ENCODE results near the gene SLC37A3.
A peak's percentile ranks its signal among the peaks of the same experiment; 100 is the strongest.

Gene SLC37A3, protein sequence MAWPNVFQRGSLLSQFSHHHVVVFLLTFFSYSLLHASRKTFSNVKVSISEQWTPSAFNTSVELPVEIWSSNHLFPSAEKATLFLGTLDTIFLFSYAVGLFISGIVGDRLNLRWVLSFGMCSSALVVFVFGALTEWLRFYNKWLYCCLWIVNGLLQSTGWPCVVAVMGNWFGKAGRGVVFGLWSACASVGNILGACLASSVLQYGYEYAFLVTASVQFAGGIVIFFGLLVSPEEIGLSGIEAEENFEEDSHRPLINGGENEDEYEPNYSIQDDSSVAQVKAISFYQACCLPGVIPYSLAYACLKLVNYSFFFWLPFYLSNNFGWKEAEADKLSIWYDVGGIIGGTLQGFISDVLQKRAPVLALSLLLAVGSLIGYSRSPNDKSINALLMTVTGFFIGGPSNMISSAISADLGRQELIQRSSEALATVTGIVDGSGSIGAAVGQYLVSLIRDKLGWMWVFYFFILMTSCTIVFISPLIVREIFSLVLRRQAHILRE

DNA sequence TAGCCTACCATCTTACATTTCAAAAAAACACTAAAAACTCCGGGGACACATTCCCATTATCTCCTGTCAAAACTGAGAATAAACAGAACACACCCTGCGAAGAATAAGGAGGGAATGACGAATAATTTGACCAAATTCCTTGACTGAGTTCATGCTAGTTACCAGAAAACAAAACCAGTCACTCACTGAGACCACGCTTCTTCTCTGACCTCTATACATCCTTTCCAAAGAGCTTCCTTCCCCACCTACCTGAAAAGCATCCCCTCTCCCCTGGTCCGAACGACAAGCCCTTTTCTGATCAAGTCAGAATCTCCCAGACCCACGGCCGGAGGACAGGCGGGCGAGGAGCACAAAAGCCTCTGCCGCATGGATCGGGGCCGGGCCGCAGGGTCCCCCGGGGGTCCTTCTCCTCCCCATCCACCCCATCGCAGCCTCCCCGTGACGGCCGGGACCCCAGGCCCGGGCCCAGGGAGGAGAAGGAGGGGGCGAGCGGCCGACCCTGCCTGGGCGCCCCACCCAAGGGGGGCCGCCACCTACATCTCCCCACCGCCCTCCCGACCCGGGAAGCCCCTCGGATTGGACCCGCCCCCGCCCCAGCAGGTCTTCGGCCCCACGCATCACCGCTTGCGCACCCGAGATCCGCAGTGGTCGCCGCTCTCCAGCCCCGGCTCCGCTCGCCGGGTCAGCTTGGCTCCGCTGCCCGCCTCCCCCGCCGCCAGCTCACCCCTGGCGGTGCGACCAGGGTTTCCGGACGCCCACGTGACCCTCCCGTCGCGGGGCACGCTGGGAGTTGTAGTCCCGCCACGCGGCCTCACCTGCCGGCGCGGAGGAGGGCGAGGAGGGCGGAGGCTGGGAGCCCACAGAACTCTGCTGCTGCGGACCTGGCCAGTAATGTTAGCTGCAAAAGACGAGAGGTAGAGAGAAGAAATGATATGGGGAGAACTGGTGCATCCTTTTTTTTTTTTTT lies at the start of gene SLC37A3:
Gene SLC37A3, minus strand, starts transcription at position 747 of the 967 bp plus-strand sequence. CDS start 16,004 bp downstream, outside the sequence.
- TF ChIP-seq, protein P1, sequence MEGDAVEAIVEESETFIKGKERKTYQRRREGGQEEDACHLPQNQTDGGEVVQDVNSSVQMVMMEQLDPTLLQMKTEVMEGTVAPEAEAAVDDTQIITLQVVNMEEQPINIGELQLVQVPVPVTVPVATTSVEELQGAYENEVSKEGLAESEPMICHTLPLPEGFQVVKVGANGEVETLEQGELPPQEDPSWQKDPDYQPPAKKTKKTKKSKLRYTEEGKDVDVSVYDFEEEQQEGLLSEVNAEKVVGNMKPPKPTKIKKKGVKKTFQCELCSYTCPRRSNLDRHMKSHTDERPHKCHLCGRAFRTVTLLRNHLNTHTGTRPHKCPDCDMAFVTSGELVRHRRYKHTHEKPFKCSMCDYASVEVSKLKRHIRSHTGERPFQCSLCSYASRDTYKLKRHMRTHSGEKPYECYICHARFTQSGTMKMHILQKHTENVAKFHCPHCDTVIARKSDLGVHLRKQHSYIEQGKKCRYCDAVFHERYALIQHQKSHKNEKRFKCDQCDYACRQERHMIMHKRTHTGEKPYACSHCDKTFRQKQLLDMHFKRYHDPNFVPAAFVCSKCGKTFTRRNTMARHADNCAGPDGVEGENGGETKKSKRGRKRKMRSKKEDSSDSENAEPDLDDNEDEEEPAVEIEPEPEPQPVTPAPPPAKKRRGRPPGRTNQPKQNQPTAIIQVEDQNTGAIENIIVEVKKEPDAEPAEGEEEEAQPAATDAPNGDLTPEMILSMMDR (IDR thresholded peaks at IDR 0.05; ENCODE audit: low read length, missing control alignments), result no peak
- H3K4me3 ChIP-seq (replicated peaks; ENCODE audit: low read depth, low read length), result peak within 1 kb of the TSS; percentile 93
- DNase-seq (ENCODE audit: low read depth), result peak; percentile 83

DNA sequence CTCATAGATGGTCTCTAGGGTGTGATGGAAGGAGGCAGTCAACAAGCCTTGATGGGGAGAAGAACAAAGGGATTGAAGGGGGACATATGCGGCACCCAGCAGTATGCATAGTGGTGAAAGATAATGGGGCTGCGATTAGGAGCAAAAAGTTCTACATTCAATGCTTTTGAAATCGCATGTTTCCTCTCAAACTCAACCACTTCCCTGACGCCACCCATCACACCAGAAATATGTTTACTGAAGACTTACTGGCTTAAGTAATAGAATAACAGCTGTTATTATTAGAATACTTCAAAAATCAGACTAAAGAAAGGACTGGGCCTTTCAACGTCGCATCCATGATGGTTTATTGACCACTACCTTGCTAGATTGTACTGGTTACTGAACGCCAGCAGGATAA lies 49.5 kb upstream of the SLC37A3 start:
- no peak overlapping the region for H3K4me3 ChIP-seq (replicated peaks; ENCODE audit: low read depth, low read length)
- TF ChIP-seq, protein P1 (IDR thresholded peaks at IDR 0.05; ENCODE audit: low read length, missing control alignments), result no peak
- DNase-seq (ENCODE audit: low read depth), result no peak

DNA sequence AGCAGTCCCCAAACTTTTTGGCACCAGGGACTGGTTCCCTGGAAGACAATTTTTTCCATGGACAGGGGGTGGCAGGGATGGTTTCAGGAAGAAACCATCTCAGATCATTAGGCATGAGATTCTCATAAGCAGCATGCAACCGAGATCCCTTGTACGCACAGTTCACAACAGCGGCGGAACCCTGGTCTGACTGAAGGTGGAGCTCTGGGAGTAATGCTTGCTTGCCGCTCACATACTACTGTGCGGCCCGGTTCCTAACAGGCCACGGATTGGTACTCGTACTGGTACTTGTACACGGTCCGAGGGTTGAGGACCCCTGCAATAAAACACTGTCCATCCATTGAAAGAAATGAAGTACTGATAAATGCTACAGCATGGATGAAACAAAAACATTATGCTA lies 48.1 kb upstream of the SLC37A3 start:
- no peak overlapping the region for H3K4me3 ChIP-seq (replicated peaks; ENCODE audit: low read depth, low read length)
- no peak for DNase-seq (ENCODE audit: low read depth)
- TF ChIP-seq, protein P1 (IDR thresholded peaks at IDR 0.05; ENCODE audit: low read length, missing control alignments), result no peak

DNA sequence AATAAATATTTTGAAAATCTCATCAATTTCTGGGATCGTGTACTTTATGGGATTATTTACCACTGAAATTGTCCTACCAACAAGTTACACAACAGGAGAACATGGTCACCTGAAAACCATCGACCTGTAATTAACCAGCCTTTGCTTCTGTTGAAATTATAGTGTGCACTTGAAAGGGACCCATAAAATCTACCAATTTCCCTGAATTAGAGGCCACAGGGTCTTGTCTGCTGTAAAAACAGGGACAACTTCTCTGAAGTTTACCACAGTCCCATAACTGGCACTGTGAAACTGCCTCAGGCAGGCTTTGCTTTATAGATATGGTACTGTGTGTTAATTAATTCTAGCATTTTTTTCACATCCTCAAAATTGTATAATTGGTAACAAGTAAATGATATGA lies 43.2 kb upstream of the SLC37A3 start:
- TF ChIP-seq, protein P1 (IDR thresholded peaks at IDR 0.05; ENCODE audit: low read length, missing control alignments), result no peak
- no peak for DNase-seq (ENCODE audit: low read depth)
- H3K4me3 ChIP-seq (replicated peaks; ENCODE audit: low read depth, low read length), result no peak overlapping the region

DNA sequence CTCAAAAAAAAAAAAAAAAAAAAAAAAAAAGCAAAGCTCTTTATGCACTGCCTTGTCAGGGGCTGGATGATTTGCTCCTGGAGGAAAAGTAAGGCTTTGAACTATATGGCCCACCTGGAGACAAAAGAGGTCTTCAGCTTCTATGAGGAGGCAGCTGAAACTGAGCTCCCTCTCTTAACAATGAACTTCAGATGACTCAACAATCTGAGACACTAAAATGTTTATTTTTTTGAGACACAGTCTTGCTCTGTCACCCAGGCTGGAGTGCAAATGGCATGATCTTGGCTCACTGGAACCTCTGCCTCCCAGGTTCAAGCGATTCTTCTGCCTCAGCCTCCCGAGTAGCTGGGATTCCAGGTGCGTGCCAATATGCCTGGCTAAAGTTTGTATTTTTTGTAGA lies 42.3 kb upstream of the SLC37A3 start:
- TF ChIP-seq, protein P1 (IDR thresholded peaks at IDR 0.05; ENCODE audit: low read length, missing control alignments), result no peak
- H3K4me3 ChIP-seq (replicated peaks; ENCODE audit: low read depth, low read length), result no peak overlapping the region
- no peak for DNase-seq (ENCODE audit: low read depth)

DNA sequence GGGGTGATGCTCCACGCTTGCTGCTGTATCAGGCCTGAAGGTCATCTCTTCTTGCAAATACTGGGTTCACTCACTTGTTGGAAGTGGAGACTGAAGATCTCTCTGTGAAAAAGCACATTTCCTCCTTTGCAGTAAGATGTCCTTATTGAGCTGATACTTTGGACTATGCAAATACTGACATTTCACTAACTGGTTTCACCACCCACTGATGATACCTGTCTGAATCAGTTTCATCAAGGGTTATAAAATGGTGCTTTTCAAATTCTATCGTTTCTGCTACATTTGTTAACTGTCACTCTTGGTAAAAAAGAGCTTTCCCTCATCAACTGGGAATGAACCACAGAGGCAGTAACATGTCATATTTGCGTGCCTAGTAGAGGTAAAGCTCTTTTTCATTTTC lies 41.0 kb upstream of the SLC37A3 start:
- no peak for DNase-seq (ENCODE audit: low read depth)
- TF ChIP-seq, protein P1 (IDR thresholded peaks at IDR 0.05; ENCODE audit: low read length, missing control alignments), result no peak
- no peak overlapping the region for H3K4me3 ChIP-seq (replicated peaks; ENCODE audit: low read depth, low read length)
